Progenitor cell of endocrine pancreas (in vitro differentiated cells): ENCODE measurements around the gene LDAF1. TPM values are rescaled to one million over a fixed set of nuclear protein-coding genes. Genes with fewer than 3 reads are reported as not detected.

Source experiments
- DNase-seq: peaks from one replicate; pipeline ENCODE4 v3.0.0; 2021; ENCODE audit warnings: low spot score; ENCODE audit not compliant: unreplicated experiment
- H3K27ac Mint-ChIP-seq: 2 replicates; pipeline ENCODE4 v1.8.0; 2021; ENCODE audit warnings: mild to moderate bottlenecking, moderate library complexity, mixed read lengths
- H3K27me3 Mint-ChIP-seq: 2 replicates; pipeline ENCODE4 v1.8.0; 2021; ENCODE audit warnings: mixed read lengths
- H3K36me3 Mint-ChIP-seq: 2 replicates; pipeline ENCODE4 v1.8.0; 2022; ENCODE audit warnings: mixed read lengths; ENCODE audit not compliant: insufficient read depth
- H3K4me1 Mint-ChIP-seq: 2 replicates; pipeline ENCODE4 v1.8.0; 2021; ENCODE audit warnings: low read depth, mixed read lengths
- H3K4me3 Mint-ChIP-seq: 2 replicates; pipeline ENCODE4 v1.8.0; 2021; ENCODE audit warnings: low read depth, mild to moderate bottlenecking, moderate library complexity, mixed read lengths
- H3K9me3 Mint-ChIP-seq: 2 replicates; pipeline ENCODE4 v1.8.0; 2021; ENCODE audit warnings: low read depth, mixed read lengths
- total RNA-seq: library from RNA; stranded (reverse); gene quantifications from 2 replicates; pipeline ENCODE4 v1.2.1, GENCODE V29; 2021
- TF ChIP-seq, protein P1 (sequence below): fragments of 200-600 bp; sonication (generic); IDR thresholded peaks from one replicate; pipeline ENCODE4 v1.5.0; 2021; ENCODE audit warnings: antibody characterized with exemption, mild to moderate bottlenecking; ENCODE audit not compliant: unreplicated experiment

The LDAF1 gene
- total RNA-seq, 1 donor from 2014 or later, result 20.0 TPM

- no peak for DNase-seq
- Mint-ChIP-seq H3K27me3 (no peaks in the 10 kb centered on the region), H3K9me3 (peaks cover 3% of the 10 kb centered on the region), H3K4me1 (peaks cover 30% of the 10 kb centered on the region), H3K4me3 (peak overlapping the region; percentile 4), H3K27ac (peak overlapping the region; percentile 43), H3K36me3 (no peaks in the 10 kb centered on the region)
- TF ChIP-seq, protein P1, sequence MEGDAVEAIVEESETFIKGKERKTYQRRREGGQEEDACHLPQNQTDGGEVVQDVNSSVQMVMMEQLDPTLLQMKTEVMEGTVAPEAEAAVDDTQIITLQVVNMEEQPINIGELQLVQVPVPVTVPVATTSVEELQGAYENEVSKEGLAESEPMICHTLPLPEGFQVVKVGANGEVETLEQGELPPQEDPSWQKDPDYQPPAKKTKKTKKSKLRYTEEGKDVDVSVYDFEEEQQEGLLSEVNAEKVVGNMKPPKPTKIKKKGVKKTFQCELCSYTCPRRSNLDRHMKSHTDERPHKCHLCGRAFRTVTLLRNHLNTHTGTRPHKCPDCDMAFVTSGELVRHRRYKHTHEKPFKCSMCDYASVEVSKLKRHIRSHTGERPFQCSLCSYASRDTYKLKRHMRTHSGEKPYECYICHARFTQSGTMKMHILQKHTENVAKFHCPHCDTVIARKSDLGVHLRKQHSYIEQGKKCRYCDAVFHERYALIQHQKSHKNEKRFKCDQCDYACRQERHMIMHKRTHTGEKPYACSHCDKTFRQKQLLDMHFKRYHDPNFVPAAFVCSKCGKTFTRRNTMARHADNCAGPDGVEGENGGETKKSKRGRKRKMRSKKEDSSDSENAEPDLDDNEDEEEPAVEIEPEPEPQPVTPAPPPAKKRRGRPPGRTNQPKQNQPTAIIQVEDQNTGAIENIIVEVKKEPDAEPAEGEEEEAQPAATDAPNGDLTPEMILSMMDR, result no peak
Observed at GRCh38 chr16:21218153-21218552, 59.7 kb downstream of the LDAF1 start.

DNA sequence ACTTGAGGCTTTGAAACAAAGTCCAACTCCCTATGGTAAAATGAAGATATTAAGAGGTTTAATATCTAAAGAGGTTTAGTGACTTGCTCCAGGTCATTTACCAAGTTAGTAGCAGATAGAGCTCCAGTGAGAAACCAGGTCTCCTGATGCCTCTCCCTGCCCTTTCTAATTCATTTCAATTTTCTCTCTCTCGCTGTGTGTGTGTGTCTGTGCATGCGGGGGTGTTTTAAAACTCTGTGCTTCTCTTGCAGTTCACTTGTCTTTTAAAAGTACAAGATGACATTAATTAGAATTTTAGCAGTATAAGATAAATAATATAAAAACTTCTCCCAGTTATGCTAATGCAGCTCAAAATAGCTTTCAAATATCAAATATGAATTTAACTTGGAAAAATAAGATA is 61.1 kb downstream of the LDAF1 start:
- no peak overlapping the region for H3K27ac Mint-ChIP-seq
- TF ChIP-seq, protein P1, result no peak
- no peak overlapping the region for H3K4me3 Mint-ChIP-seq
- H3K27me3 Mint-ChIP-seq, result no peaks in the 10 kb centered on the region
- peaks cover 3% of the 10 kb centered on the region for H3K9me3 Mint-ChIP-seq
- DNase-seq, result no peak
- H3K36me3 Mint-ChIP-seq, result no peaks in the 10 kb centered on the region
- peaks cover 36% of the 10 kb centered on the region for H3K4me1 Mint-ChIP-seq

DNA sequence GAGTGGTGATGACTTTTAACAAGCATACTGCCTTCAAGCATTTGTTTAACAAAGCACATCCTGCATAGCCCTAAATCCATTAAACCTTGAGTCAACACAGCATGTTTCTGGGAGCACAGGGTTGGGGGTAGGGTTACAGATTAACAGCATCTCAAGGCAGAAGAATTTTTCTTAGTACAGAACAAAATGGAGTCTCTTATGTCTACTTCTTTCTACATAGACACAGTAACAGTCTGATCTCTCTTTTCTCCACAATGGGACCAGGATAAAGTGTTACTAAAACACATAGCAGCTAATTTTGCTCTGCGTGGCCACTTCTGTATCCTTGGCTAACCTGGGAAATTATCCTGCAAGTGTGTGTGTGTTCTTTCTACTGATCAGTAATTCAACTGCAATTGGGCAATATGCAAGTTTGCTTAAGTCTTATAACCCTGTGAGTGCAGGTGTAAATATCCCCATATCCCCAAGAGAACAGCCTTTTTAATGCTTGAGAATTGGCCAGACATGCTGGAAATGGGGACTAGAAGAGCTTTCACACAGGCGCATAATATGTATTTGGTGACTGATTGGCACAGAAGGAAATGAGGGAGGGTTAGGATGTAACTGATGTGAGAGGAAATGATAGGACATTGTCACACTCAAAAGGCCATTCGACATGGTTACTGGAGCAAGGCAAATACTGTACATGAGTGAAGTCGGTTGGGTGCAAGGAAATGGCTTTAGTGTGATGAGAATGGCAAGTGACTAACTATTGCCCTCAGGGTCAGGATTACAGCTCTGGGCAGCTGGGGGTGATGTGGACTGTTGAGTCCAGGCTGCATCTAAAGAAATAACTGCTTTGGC is 64.2 kb downstream of the LDAF1 start:
- TF ChIP-seq, protein P1, result no peak
- Mint-ChIP-seq H3K27ac (peak overlapping the region; percentile 89), H3K27me3 (no peaks in the 10 kb centered on the region), H3K4me1 (peaks cover 31% of the 10 kb centered on the region), H3K9me3 (peaks cover 3% of the 10 kb centered on the region), H3K4me3 (no peak overlapping the region), H3K36me3 (no peaks in the 10 kb centered on the region)
- no peak for DNase-seq

GRCh38 chr16:21223787-21224186 is 65.3 kb downstream of the LDAF1 start:
- Mint-ChIP-seq H3K27me3 (no peaks in the 10 kb centered on the region), H3K27ac (peak overlapping the region; percentile 45), H3K9me3 (peaks cover 3% of the 10 kb centered on the region), H3K4me3 (no peak overlapping the region), H3K36me3 (no peaks in the 10 kb centered on the region), H3K4me1 (peaks cover 26% of the 10 kb centered on the region)
- no peak for DNase-seq
- TF ChIP-seq, protein P1, result no peak

GRCh38 chr16:21224800-21225199 is 66.3 kb downstream of the LDAF1 start:
- H3K27me3 Mint-ChIP-seq, result no peaks in the 10 kb centered on the region
- TF ChIP-seq, protein P1, result no peak
- DNase-seq, result no peak
- no peak overlapping the region for H3K27ac Mint-ChIP-seq
- no peaks in the 10 kb centered on the region for H3K36me3 Mint-ChIP-seq
- H3K4me1 Mint-ChIP-seq, result peaks cover 26% of the 10 kb centered on the region
- peaks cover 3% of the 10 kb centered on the region for H3K9me3 Mint-ChIP-seq
- H3K4me3 Mint-ChIP-seq, result no peak overlapping the region
